ENCODE measurements around the gene CSMD2.

Gene CSMD2

DNA sequence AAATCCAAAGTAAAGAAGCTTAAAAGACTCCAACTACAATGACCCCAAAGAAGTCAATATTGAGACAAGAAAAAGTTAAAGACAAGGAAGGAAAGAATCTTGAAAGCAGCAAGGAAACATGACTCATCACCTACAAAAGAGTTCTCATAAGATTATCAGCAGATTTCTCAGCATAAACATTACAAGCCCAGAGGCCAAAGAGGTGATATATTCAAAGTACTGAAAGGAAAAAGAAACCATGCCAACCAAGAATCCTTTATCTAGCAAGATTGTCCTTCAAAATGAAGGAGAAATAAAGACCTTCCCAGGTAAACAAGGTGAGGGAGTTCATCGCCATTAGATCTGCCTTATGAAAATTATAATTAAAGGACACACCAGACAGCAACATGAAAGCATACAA, 49.8 kb downstream of the CSMD2 start:
- no peaks in the 10 kb centered on the region for H3K27me3 ChIP-seq (ENCODE audit: low read length)
- no peaks in the 10 kb centered on the region for H3K36me3 ChIP-seq (ENCODE audit: low read length)
- no peak overlapping the region for H2AFZ ChIP-seq (ENCODE audit: low read depth, low read length, severe bottlenecking)
- H3K79me2 ChIP-seq (ENCODE audit: insufficient read depth, low read length), result no peaks in the 10 kb centered on the region
- no peak overlapping the region for H3K27ac ChIP-seq (ENCODE audit: low read depth, low read length)
- no peaks in the 10 kb centered on the region for H3K9me2 ChIP-seq (replicated peaks; ENCODE audit: insufficient read depth, low read length)
- H3K4me3 ChIP-seq (ENCODE audit: insufficient read depth, low read length, poor library complexity, severe bottlenecking), result no peak overlapping the region
- H3K4me2 ChIP-seq (ENCODE audit: low read depth, low read length, poor library complexity, severe bottlenecking), result no peak overlapping the region
- TF ChIP-seq, protein P1, sequence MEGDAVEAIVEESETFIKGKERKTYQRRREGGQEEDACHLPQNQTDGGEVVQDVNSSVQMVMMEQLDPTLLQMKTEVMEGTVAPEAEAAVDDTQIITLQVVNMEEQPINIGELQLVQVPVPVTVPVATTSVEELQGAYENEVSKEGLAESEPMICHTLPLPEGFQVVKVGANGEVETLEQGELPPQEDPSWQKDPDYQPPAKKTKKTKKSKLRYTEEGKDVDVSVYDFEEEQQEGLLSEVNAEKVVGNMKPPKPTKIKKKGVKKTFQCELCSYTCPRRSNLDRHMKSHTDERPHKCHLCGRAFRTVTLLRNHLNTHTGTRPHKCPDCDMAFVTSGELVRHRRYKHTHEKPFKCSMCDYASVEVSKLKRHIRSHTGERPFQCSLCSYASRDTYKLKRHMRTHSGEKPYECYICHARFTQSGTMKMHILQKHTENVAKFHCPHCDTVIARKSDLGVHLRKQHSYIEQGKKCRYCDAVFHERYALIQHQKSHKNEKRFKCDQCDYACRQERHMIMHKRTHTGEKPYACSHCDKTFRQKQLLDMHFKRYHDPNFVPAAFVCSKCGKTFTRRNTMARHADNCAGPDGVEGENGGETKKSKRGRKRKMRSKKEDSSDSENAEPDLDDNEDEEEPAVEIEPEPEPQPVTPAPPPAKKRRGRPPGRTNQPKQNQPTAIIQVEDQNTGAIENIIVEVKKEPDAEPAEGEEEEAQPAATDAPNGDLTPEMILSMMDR (IDR thresholded peaks at IDR 0.05; ENCODE audit: insufficient read depth, low read length, poor library complexity, severe bottlenecking), result no peak
- TF ChIP-seq EZH2phosphoT487 (conservative IDR thresholded peaks at IDR 0.05; ENCODE audit: low read length), result no peak
- H3K9ac ChIP-seq (ENCODE audit: low read length), result no peak overlapping the region
- H4K20me1 ChIP-seq (ENCODE audit: low read depth, low read length), result no peaks in the 10 kb centered on the region
- no peaks in the 10 kb centered on the region for H3K9me3 ChIP-seq (ENCODE audit: insufficient read depth, low read length)
- H3F3A ChIP-seq (ENCODE audit: insufficient read depth), result no peaks in the 10 kb centered on the region

DNA sequence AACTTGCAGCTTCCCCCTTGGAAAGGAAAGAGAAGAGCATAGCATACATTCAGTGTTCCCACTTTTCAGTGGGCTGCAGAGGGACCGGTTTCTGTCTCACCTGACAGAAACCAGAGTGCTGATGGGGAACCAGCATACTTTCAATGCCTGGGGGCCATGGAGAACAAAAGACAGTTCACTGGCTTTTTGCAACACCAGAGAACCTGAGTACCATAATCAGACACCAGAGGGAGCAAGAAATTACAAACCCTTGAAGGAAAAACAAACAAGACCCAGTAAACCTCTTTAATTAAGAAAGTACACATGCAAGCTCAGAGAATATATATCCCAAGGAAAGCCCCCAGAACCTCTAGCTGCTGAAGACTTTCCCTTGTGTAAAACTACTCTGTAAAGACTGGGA, 51.1 kb downstream of the CSMD2 start:
- TF ChIP-seq, protein P1 (IDR thresholded peaks at IDR 0.05; ENCODE audit: insufficient read depth, low read length, poor library complexity, severe bottlenecking), result peak; percentile 17
- TF ChIP-seq EZH2phosphoT487 (conservative IDR thresholded peaks at IDR 0.05; ENCODE audit: low read length), result no peak
- Histone ChIP-seq H3K36me3 (ENCODE audit: low read length) (no peaks in the 10 kb centered on the region), H3K79me2 (ENCODE audit: insufficient read depth, low read length) (no peaks in the 10 kb centered on the region), H3K9ac (ENCODE audit: low read length) (no peak overlapping the region), H3K9me3 (ENCODE audit: insufficient read depth, low read length) (no peaks in the 10 kb centered on the region), H2AFZ (ENCODE audit: low read depth, low read length, severe bottlenecking) (no peak overlapping the region), H4K20me1 (ENCODE audit: low read depth, low read length) (no peaks in the 10 kb centered on the region), H3K27ac (ENCODE audit: low read depth, low read length) (no peak overlapping the region), H3K27me3 (ENCODE audit: low read length) (no peaks in the 10 kb centered on the region), H3K4me2 (ENCODE audit: low read depth, low read length, poor library complexity, severe bottlenecking) (no peak overlapping the region), H3F3A (ENCODE audit: insufficient read depth) (no peaks in the 10 kb centered on the region), H3K4me3 (ENCODE audit: insufficient read depth, low read length, poor library complexity, severe bottlenecking) (no peak overlapping the region), H3K9me2 (replicated peaks; ENCODE audit: insufficient read depth, low read length) (no peaks in the 10 kb centered on the region)

DNA sequence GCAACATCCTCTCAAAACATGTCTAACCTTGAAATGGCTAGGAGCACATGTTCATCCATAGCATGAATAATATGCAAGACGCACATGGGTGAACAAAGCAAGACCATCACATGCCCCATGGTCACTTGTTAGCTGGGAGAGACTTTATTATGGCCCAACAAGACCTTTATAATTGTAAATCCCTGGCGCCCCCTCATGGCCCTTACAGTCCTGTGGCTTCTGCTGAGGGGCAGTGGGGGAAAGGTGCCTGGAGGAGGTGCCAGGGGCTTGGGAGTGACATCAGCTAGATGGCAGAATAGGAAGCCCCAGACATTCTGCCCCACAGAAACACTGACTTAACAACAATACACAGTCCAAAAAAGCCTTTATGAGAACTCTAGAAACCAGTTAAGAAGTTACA, 51.7 kb downstream of the CSMD2 start:
- H3F3A ChIP-seq (ENCODE audit: insufficient read depth), result no peaks in the 10 kb centered on the region
- no peaks in the 10 kb centered on the region for H3K27me3 ChIP-seq (ENCODE audit: low read length)
- no peak overlapping the region for H2AFZ ChIP-seq (ENCODE audit: low read depth, low read length, severe bottlenecking)
- H3K27ac ChIP-seq (ENCODE audit: low read depth, low read length), result no peak overlapping the region
- H3K36me3 ChIP-seq (ENCODE audit: low read length), result no peaks in the 10 kb centered on the region
- H3K4me3 ChIP-seq (ENCODE audit: insufficient read depth, low read length, poor library complexity, severe bottlenecking), result no peak overlapping the region
- TF ChIP-seq, protein P1 (IDR thresholded peaks at IDR 0.05; ENCODE audit: insufficient read depth, low read length, poor library complexity, severe bottlenecking), result no peak
- TF ChIP-seq EZH2phosphoT487 (conservative IDR thresholded peaks at IDR 0.05; ENCODE audit: low read length), result no peak
- H3K9me2 ChIP-seq (replicated peaks; ENCODE audit: insufficient read depth, low read length), result no peaks in the 10 kb centered on the region
- H3K79me2 ChIP-seq (ENCODE audit: insufficient read depth, low read length), result no peaks in the 10 kb centered on the region
- H3K9me3 ChIP-seq (ENCODE audit: insufficient read depth, low read length), result no peaks in the 10 kb centered on the region
- H4K20me1 ChIP-seq (ENCODE audit: low read depth, low read length), result no peaks in the 10 kb centered on the region
- no peak overlapping the region for H3K4me2 ChIP-seq (ENCODE audit: low read depth, low read length, poor library complexity, severe bottlenecking)
- H3K9ac ChIP-seq (ENCODE audit: low read length), result no peak overlapping the region
